Measurements from ENCODE around the gene ADAM33.

GRCh38 chr20:3691897-3692296 is 10.1 kb upstream of the ADAM33 start:
- TF ChIP-seq CC2D1A (CRISPR knock-in tag; IDR thresholded peaks at IDR 0.05) (no peak), CCAR2 (optimal IDR thresholded peaks at IDR 0.05; ENCODE audit: low read depth, low read length) (no peak), CTCF (CRISPR knock-in tag; IDR thresholded peaks at IDR 0.05) (no peak), BCL3 (CRISPR knock-in tag; IDR thresholded peaks at IDR 0.05) (no peak), ZNF615 (CRISPR knock-in tag; IDR thresholded peaks at IDR 0.05; ENCODE audit: borderline replicate concordance) (no peak), USF2 (IDR thresholded peaks at IDR 0.05; ENCODE audit: low read depth, low read length) (no peak), USF2 (CRISPR knock-in tag; IDR thresholded peaks at IDR 0.05; ENCODE audit: borderline replicate concordance) (no peak), NBN (conservative IDR thresholded peaks at IDR 0.05) (no peak)
